Fibroblast of skin of abdomen (primary cell): Measurements from ENCODE around the gene ASCC2. TPM values are rescaled to one million over a fixed set of nuclear protein-coding genes. Genes with fewer than 3 reads are reported as not detected.
"Not testable (repeated sequence)": the region's sequence is repeated elsewhere in the genome, so short reads cannot be mapped to it uniquely, and the experiment has no call there.

Experiments used
- DNase-seq: peaks from one replicate; pipeline ENCODE4 v3.0.0-alpha.2; 2013
- polyA plus RNA-seq, 2 experiments: library from polyadenylated mRNA; unstranded; fragments of 120-200 nt; gene quantifications; one replicate each; pipeline ENCODE4 v1.2.1, GENCODE V29; 2013; ENCODE audit not compliant: insufficient read length in 2 of 2

ASCC2 gene
- polyA plus RNA-seq (2013, experiment 1 of 2; ENCODE audit: insufficient read length): 47.9 TPM
- 53.3 TPM for polyA plus RNA-seq (2013, experiment 2 of 2; ENCODE audit: insufficient read length)

GRCh38 chr22:29837741-29838598 lies at the start of gene ASCC2:
TSS of gene ASCC2 (minus strand) at chr22:29838274. CDS start at chr22:29832325, 5,949 bp downstream.
- DNase-seq: peak; percentile 96

GRCh38 chr22:29887358-29887757 lies 49.3 kb upstream of the ASCC2 start:
- DNase-seq: no peak

- no peak for DNase-seq
Measured at GRCh38 chr22:29886596-29886995, 48.5 kb upstream of the ASCC2 start.

GRCh38 chr22:29885610-29886009 lies 47.5 kb upstream of the ASCC2 start:
- no peak for DNase-seq

- DNase-seq: no peak
Measured at GRCh38 chr22:29883775-29884097, 45.7 kb upstream of the ASCC2 start.

GRCh38 chr22:29883045-29883774 lies 45.1 kb upstream of the ASCC2 start, which contains the start of gene MTMR3:
TSS of gene MTMR3 (plus strand) at chr22:29883174. CDS start at chr22:29971060, 87,886 bp downstream.
- peak; percentile 89 for DNase-seq

- no peak for DNase-seq
Measured at GRCh38 chr22:29882716-29883044, 44.6 kb upstream of the ASCC2 start.

GRCh38 chr22:29879753-29880152 lies 41.7 kb upstream of the ASCC2 start:
- DNase-seq: no peak

- peak; percentile 70 for DNase-seq
Measured at GRCh38 chr22:29877620-29878019, 39.5 kb upstream of the ASCC2 start.

- DNase-seq: no peak
Measured at GRCh38 chr22:29873943-29874342, 35.9 kb upstream of the ASCC2 start.

GRCh38 chr22:29872989-29873388 lies 34.9 kb upstream of the ASCC2 start:
- no peak for DNase-seq

GRCh38 chr22:29872144-29872893 lies 34.2 kb upstream of the ASCC2 start:
- DNase-seq: no peak

GRCh38 chr22:29871684-29872083 lies 33.6 kb upstream of the ASCC2 start:
- DNase-seq: peak; percentile 59

- DNase-seq: peak; percentile 38
Measured at GRCh38 chr22:29870574-29870973, 32.5 kb upstream of the ASCC2 start.

- DNase-seq: no peak
Measured at GRCh38 chr22:29867851-29868250, 29.8 kb upstream of the ASCC2 start.

- DNase-seq: no peak
Measured at GRCh38 chr22:29867260-29867659, 29.2 kb upstream of the ASCC2 start.

GRCh38 chr22:29865572-29865971 lies 27.5 kb upstream of the ASCC2 start:
- DNase-seq: not testable (repeated sequence)

- no peak for DNase-seq
Measured at GRCh38 chr22:29861672-29862297, 23.7 kb upstream of the ASCC2 start.

GRCh38 chr22:29860006-29860766 lies 22.1 kb upstream of the ASCC2 start:
- no peak for DNase-seq

- DNase-seq: not testable (repeated sequence)
Measured at GRCh38 chr22:29859030-29859429, 21.0 kb upstream of the ASCC2 start.

- no peak for DNase-seq
Measured at GRCh38 chr22:29856496-29856895, 18.4 kb upstream of the ASCC2 start.
